HEK293 (cell line): ENCODE measurements around the gene FAM234A.

Source experiments
- ATF2 ChIP-seq: fragments of 450-650 bp; formaldehyde crosslinking; IDR thresholded peaks from 2 replicates; pipeline ENCODE4 v1.5.1; 2016; ENCODE audit warnings: missing biosample characterization, missing genetic modification characterization, low read depth
- BCL6B ChIP-seq: fragments of 450-650 bp; formaldehyde crosslinking; IDR thresholded peaks from 2 replicates; pipeline ENCODE4 v1.5.1; 2017; ENCODE audit warnings: missing biosample characterization, missing genetic modification characterization
- CTCF ChIP-seq: fragments of 450-650 bp; formaldehyde crosslinking; IDR thresholded peaks from 2 replicates; pipeline ENCODE4 v1.5.1; 2016; ENCODE audit warnings: missing biosample characterization, missing genetic modification characterization
- SCRT1 ChIP-seq: fragments of 450-650 bp; formaldehyde crosslinking; IDR thresholded peaks from 2 replicates; pipeline ENCODE4 v1.5.1; 2016; ENCODE audit warnings: missing biosample characterization, missing genetic modification characterization, borderline replicate concordance
- ZNF121 ChIP-seq: fragments of 450-650 bp; formaldehyde crosslinking; IDR thresholded peaks from 2 replicates; pipeline ENCODE4 v1.5.1; 2016; ENCODE audit warnings: missing biosample characterization, missing genetic modification characterization
- ZNF221 ChIP-seq: fragments of 450-650 bp; formaldehyde crosslinking; IDR thresholded peaks from 2 replicates; pipeline ENCODE4 v1.5.1; 2017; ENCODE audit warnings: missing biosample characterization, missing genetic modification characterization, borderline replicate concordance
- ZNF24 ChIP-seq: fragments of 450-650 bp; formaldehyde crosslinking; IDR thresholded peaks from 2 replicates; pipeline ENCODE4 v1.5.1; 2016; ENCODE audit warnings: missing biosample characterization, missing genetic modification characterization
- ZNF292 ChIP-seq: fragments of 450-650 bp; formaldehyde crosslinking; IDR thresholded peaks from 2 replicates; pipeline ENCODE4 v1.5.1; 2016; ENCODE audit warnings: low read depth, missing biosample characterization, missing genetic modification characterization, borderline replicate concordance
- ZNF398 ChIP-seq: fragments of 450-650 bp; formaldehyde crosslinking; IDR thresholded peaks from 2 replicates; pipeline ENCODE4 v1.5.1; 2017; ENCODE audit warnings: missing biosample characterization, missing genetic modification characterization
- ZNF404 ChIP-seq: fragments of 450-650 bp; formaldehyde crosslinking; IDR thresholded peaks from 2 replicates; pipeline ENCODE4 v1.5.1; 2017; ENCODE audit warnings: missing biosample characterization, missing genetic modification characterization
- ZSCAN5A ChIP-seq: fragments of 450-650 bp; formaldehyde crosslinking; IDR thresholded peaks from 2 replicates; pipeline ENCODE4 v1.5.1; 2016; ENCODE audit warnings: missing biosample characterization, missing genetic modification characterization

- TF ChIP-seq BCL6B (tag by site-specific recombination): no peak
- TF ChIP-seq ZNF292 (tag by site-specific recombination): no peak
- no peak for TF ChIP-seq ZSCAN5A
- TF ChIP-seq ZNF121 (tag by site-specific recombination): no peak
- TF ChIP-seq CTCF: no peak
- no peak for TF ChIP-seq ZNF404 (tag by site-specific recombination)
- TF ChIP-seq ZNF398: no peak
- TF ChIP-seq ZNF24 (tag by site-specific recombination): no peak
- TF ChIP-seq ZNF221 (tag by site-specific recombination): no peak
- TF ChIP-seq SCRT1 (tag by site-specific recombination): no peak
- TF ChIP-seq ATF2 (tag by site-specific recombination): no peak
These were observed 49.8 kb downstream of the FAM234A start for GRCh38 chr16:284204-285120.
